Muscle layer of colon (tissue), 2 donors: ENCODE results near the gene DCDC2B.
A peak's percentile ranks its signal among the peaks of the same experiment; 100 is the strongest.

ENCODE experiments used
- H3K27ac ChIP-seq: one replicate; pipeline ENCODE4 v1.7.0; 2013; ENCODE audit warnings: low read depth, mild to moderate bottlenecking, low read length, moderate library complexity
- H3K27me3 ChIP-seq, 2 donors: one replicate each; pipeline ENCODE4 v1.7.0; 2013; ENCODE audit warnings: low read length in 2 of 2, mild to moderate bottlenecking in 2 of 2; ENCODE audit not compliant: insufficient read depth in 2 of 2, control insufficient read depth in 1 of 2
- H3K36me3 ChIP-seq: one replicate; pipeline ENCODE4 v1.7.0; 2013; ENCODE audit warnings: mild to moderate bottlenecking, low read length; ENCODE audit not compliant: insufficient read depth
- H3K4me1 ChIP-seq: one replicate; pipeline ENCODE4 v1.7.0; 2013; ENCODE audit warnings: mild to moderate bottlenecking, low read length; ENCODE audit not compliant: insufficient read depth
- H3K4me3 ChIP-seq, 2 donors: one replicate each; pipeline ENCODE4 v1.7.0; 2013; ENCODE audit warnings: low read length in 2 of 2, low read depth in 1 of 2, mild to moderate bottlenecking in 1 of 2, moderate library complexity in 1 of 2
- H3K9ac ChIP-seq: one replicate; pipeline ENCODE4 v1.7.0; 2013; ENCODE audit warnings: low read length
- H3K9me3 ChIP-seq: one replicate; pipeline ENCODE4 v1.7.0; 2013; ENCODE audit warnings: mild to moderate bottlenecking, low read length
- donor health status: abdominal sarcoma.
- donor health status: Adenocarcinoma of cecum.

DCDC2B gene

GRCh38 chr1:32215629-32216480, 7.0 kb downstream of the DCDC2B start:
- Histone ChIP-seq H3K9ac (no peak overlapping the region), H3K27ac (no peak overlapping the region), H3K36me3 (peaks cover 36% of the 10 kb centered on the region), H3K4me1 (peaks cover 10% of the 10 kb centered on the region), H3K4me3 (no peak overlapping the region), H3K9me3 (no peaks in the 10 kb centered on the region), H3K27me3 (no peaks in the 10 kb centered on the region)

- Histone ChIP-seq H3K4me3 (no peak overlapping the region), H3K9me3 (no peaks in the 10 kb centered on the region), H3K27ac (no peak overlapping the region), H3K27me3 (no peaks in the 10 kb centered on the region), H3K36me3 (peaks cover 36% of the 10 kb centered on the region), H3K4me1 (peaks cover 17% of the 10 kb centered on the region), H3K9ac (no peak overlapping the region)
Observed at GRCh38 chr1:32216566-32216965, 7.7 kb downstream of the DCDC2B start.

GRCh38 chr1:32219022-32219421, 10.1 kb downstream of the DCDC2B start:
- Histone ChIP-seq H3K36me3 (peaks cover 41% of the 10 kb centered on the region), H3K9ac (no peak overlapping the region), H3K27me3 (no peaks in the 10 kb centered on the region), H3K27ac (no peak overlapping the region), H3K4me3 (no peak overlapping the region), H3K9me3 (no peaks in the 10 kb centered on the region), H3K4me1 (peaks cover 31% of the 10 kb centered on the region)

- Histone ChIP-seq H3K27me3 (no peaks in the 10 kb centered on the region), H3K4me1 (peaks cover 32% of the 10 kb centered on the region), H3K9ac (peak overlapping the region; percentile 99), H3K27ac (peak overlapping the region; percentile 87), H3K4me3 (peak overlapping the region; percentile 93 to 97), H3K36me3 (peaks cover 39% of the 10 kb centered on the region), H3K9me3 (no peaks in the 10 kb centered on the region)
Observed at GRCh38 chr1:32220746-32221580, 12.1 kb downstream of the DCDC2B start.

- H3K9me3 ChIP-seq = no peaks in the 10 kb centered on the region
- H3K27ac ChIP-seq = peak overlapping the region; percentile 87
- H3K9ac ChIP-seq = peak overlapping the region; percentile 99
- peaks cover 31% of the 10 kb centered on the region for H3K4me1 ChIP-seq
- no peaks in the 10 kb centered on the region for H3K27me3 ChIP-seq
- peak overlapping the region; percentile 93 to 97 for H3K4me3 ChIP-seq
- peaks cover 36% of the 10 kb centered on the region for H3K36me3 ChIP-seq
Observed at GRCh38 chr1:32221581-32221979, 12.7 kb downstream of the DCDC2B start.

GRCh38 chr1:32221980-32222755, 13.3 kb downstream of the DCDC2B start, which contains the start of the genes EIF3I and TMEM234:
Gene EIF3I, plus strand, starts transcription at chr1:32222407. Its CDS starts 35 bp downstream, at chr1:32222442.
Gene TMEM234, minus strand, starts transcription at chr1:32222353. Its CDS starts 31 bp downstream, at chr1:32222322.
- H3K9ac ChIP-seq = peak within 1 kb of the TSS; percentile 99
- no peaks in the 10 kb centered on the region for H3K9me3 ChIP-seq
- peaks cover 30% of the 10 kb centered on the region for H3K36me3 ChIP-seq
- H3K4me3 ChIP-seq = peak within 1 kb of the TSS; percentile 93 to 97
- peaks cover 31% of the 10 kb centered on the region for H3K4me1 ChIP-seq
- no peaks in the 10 kb centered on the region for H3K27me3 ChIP-seq
- peak within 1 kb of the TSS; percentile 87 for H3K27ac ChIP-seq

- H3K4me3 ChIP-seq = peak overlapping the region in 1 of 2 donors; percentile 19
- H3K36me3 ChIP-seq = peaks cover 37% of the 10 kb centered on the region
- no peak overlapping the region for H3K9ac ChIP-seq
Observed at GRCh38 chr1:32223683-32224082, 14.8 kb downstream of the DCDC2B start.

GRCh38 chr1:32224285-32224684, 15.4 kb downstream of the DCDC2B start:
- Histone ChIP-seq H3K4me1 (peaks cover 31% of the 10 kb centered on the region), H3K27me3 (no peaks in the 10 kb centered on the region), H3K36me3 (peaks cover 43% of the 10 kb centered on the region), H3K4me3 (peak overlapping the region in 1 of 2 donors; percentile 19), H3K9ac (no peak overlapping the region), H3K27ac (no peak overlapping the region), H3K9me3 (no peaks in the 10 kb centered on the region)

More at GRCh38 chr1:32223683-32224082, 14.8 kb downstream of the DCDC2B start:
- Histone ChIP-seq H3K27me3 (no peaks in the 10 kb centered on the region), H3K27ac (no peak overlapping the region), H3K4me1 (peaks cover 31% of the 10 kb centered on the region), H3K9me3 (no peaks in the 10 kb centered on the region)

- Histone ChIP-seq H3K27ac (no peak overlapping the region), H3K27me3 (no peaks in the 10 kb centered on the region), H3K9me3 (no peaks in the 10 kb centered on the region), H3K9ac (no peak overlapping the region), H3K4me3 (no peak overlapping the region), H3K4me1 (peaks cover 6% of the 10 kb centered on the region), H3K36me3 (peaks cover 47% of the 10 kb centered on the region)
Observed at GRCh38 chr1:32228771-32229170, 19.9 kb downstream of the DCDC2B start.

- Histone ChIP-seq H3K9me3 (no peaks in the 10 kb centered on the region), H3K9ac (no peak overlapping the region), H3K4me1 (no peaks in the 10 kb centered on the region), H3K4me3 (no peak overlapping the region), H3K36me3 (peaks cover 27% of the 10 kb centered on the region), H3K27ac (no peak overlapping the region), H3K27me3 (no peaks in the 10 kb centered on the region)
Observed at GRCh38 chr1:32231843-32232432, 23.0 kb downstream of the DCDC2B start.
